ENCODE measurements around the gene SKP1.

- TF ChIP-seq, protein P1, sequence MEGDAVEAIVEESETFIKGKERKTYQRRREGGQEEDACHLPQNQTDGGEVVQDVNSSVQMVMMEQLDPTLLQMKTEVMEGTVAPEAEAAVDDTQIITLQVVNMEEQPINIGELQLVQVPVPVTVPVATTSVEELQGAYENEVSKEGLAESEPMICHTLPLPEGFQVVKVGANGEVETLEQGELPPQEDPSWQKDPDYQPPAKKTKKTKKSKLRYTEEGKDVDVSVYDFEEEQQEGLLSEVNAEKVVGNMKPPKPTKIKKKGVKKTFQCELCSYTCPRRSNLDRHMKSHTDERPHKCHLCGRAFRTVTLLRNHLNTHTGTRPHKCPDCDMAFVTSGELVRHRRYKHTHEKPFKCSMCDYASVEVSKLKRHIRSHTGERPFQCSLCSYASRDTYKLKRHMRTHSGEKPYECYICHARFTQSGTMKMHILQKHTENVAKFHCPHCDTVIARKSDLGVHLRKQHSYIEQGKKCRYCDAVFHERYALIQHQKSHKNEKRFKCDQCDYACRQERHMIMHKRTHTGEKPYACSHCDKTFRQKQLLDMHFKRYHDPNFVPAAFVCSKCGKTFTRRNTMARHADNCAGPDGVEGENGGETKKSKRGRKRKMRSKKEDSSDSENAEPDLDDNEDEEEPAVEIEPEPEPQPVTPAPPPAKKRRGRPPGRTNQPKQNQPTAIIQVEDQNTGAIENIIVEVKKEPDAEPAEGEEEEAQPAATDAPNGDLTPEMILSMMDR (conservative IDR thresholded peaks at IDR 0.05; ENCODE audit: low read length): no peak
- no peak for TF ChIP-seq EZH2phosphoT487 (IDR thresholded peaks at IDR 0.05; ENCODE audit: borderline replicate concordance)
Observed at GRCh38 chr5:134204575-134204974, 27.8 kb upstream of the SKP1 start.

Measured in Loucy (cell line).